Calu3 (cell line): ENCODE measurements around the gene PRR7. TPM values are rescaled to one million over a fixed set of nuclear protein-coding genes. Genes with fewer than 3 reads are reported as not detected.
"Not testable (repeated sequence)": the region's sequence is repeated elsewhere in the genome, so short reads cannot be mapped to it uniquely, and the experiment has no call there.

ENCODE experiments used
- BruUV-seq: library from RNA; stranded (reverse); fragments of 400-500 nt; replicated peaks from 2 replicates; lab custom pipeline; 2021; lab: Mats Ljungman, UMichigan
- CTCF ChIA-PET: fragments of 300-600 bp; sonication (Branson Sonifier 250); formaldehyde crosslinking; loops from one replicate; lab custom pipeline; 2022; ENCODE audit warnings: antibody characterized with exemption; lab: Charles Lee
- DNase-seq: peaks from one replicate; pipeline ENCODE4 v3.0.0; 2022
- H3K27ac Mint-ChIP-seq: one replicate; pipeline ENCODE4 v1.8.0; 2022; ENCODE audit warnings: mixed read lengths; ENCODE audit not compliant: unreplicated experiment
- H3K27me3 Mint-ChIP-seq: one replicate; pipeline ENCODE4 v1.8.0; 2022; ENCODE audit warnings: mixed read lengths; ENCODE audit not compliant: unreplicated experiment
- H3K36me3 Mint-ChIP-seq: one replicate; pipeline ENCODE4 v1.8.0; 2022; ENCODE audit warnings: mild to moderate bottlenecking, moderate library complexity, mixed read lengths; ENCODE audit not compliant: insufficient read depth, unreplicated experiment
- H3K4me1 Mint-ChIP-seq: one replicate; pipeline ENCODE4 v1.8.0; 2022; ENCODE audit warnings: mild to moderate bottlenecking, low read depth, mixed read lengths; ENCODE audit not compliant: unreplicated experiment
- H3K4me3 Mint-ChIP-seq: one replicate; pipeline ENCODE4 v1.8.0; 2022; ENCODE audit warnings: mild to moderate bottlenecking, low read depth, moderate library complexity, mixed read lengths; ENCODE audit not compliant: unreplicated experiment
- H3K9me3 Mint-ChIP-seq: one replicate; pipeline ENCODE4 v1.8.0; 2022; ENCODE audit warnings: low read depth, mixed read lengths; ENCODE audit not compliant: unreplicated experiment
- intact Hi-C: fragments of 100-400 bp; cut with micrococcal nuclease; formaldehyde crosslinking; loops from one replicate; pipeline ENCODE4 v1.10.0; 2022; ENCODE audit not compliant: unreplicated experiment
- total RNA-seq: library from RNA; stranded (reverse); gene quantifications from 2 replicates; pipeline ENCODE4 v1.2.3, GENCODE V29; 2022
- TF ChIP-seq, protein P1 (sequence below): fragments of 200-600 bp; IDR thresholded peaks from one replicate; pipeline ENCODE4 v1.8.0; 2022; ENCODE audit warnings: antibody characterized with exemption; ENCODE audit not compliant: unreplicated experiment

Gene PRR7
- total RNA-seq, 1 experiment from 2014 or later = 25.2 TPM

DNA sequence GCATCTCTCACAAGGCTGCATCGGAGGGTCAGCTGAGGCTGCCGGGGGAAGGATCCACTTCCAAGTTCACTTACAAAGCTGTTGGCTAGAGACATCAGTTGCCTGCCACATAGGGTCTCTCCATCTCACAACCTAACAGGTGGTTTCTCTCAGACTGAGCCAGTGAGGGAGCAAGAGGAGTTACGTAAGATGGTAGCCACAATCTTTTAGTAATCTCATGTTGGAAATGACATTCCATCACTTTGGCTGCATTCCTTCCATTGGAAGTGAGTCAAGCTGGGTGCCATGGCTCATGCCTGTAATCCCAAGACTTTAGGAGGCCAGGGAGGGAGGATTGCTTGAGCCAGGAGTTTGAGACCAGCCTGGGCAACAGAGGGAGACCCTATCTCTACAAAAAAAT is 27.6 kb upstream of the PRR7 start:
- CTCF ChIA-PET = interaction anchor here (0.6 kb wide), 1 partner anchor 30 kb away, joined by 5 read pairs; no protein-coding TSS in a partner anchor
- H3K27ac Mint-ChIP-seq = no peak overlapping the region

DNA sequence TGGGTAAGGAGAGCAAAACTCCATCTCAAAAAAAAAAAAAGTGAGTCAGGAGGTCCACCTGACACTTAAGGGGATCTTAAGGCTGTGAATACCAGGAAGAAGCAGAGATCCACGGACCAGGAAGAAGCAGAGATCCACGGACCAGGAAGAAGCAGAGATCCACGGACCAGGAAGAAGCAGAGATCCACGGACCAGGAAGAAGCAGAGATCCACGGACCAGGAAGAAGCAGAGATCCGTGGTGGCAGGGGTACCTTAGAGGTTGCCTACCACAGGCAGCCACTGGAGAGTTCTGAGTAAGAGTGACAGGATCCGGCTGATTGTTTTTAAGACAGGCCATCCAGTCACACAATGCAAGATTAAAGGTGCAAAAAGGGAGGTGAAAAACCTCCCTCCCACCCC is 26.1 kb upstream of the PRR7 start:
- CTCF ChIA-PET, H3K27ac Mint-ChIP-seq, H3K9me3 Mint-ChIP-seq, H3K27me3 Mint-ChIP-seq, H3K36me3 Mint-ChIP-seq, H3K4me1 Mint-ChIP-seq, intact Hi-C loops, BruUV-seq, DNase-seq, H3K4me3 Mint-ChIP-seq: not testable (repeated sequence)

More for the DNA sequence above, 27.6 kb upstream of the PRR7 start:
- TF ChIP-seq, protein P1, sequence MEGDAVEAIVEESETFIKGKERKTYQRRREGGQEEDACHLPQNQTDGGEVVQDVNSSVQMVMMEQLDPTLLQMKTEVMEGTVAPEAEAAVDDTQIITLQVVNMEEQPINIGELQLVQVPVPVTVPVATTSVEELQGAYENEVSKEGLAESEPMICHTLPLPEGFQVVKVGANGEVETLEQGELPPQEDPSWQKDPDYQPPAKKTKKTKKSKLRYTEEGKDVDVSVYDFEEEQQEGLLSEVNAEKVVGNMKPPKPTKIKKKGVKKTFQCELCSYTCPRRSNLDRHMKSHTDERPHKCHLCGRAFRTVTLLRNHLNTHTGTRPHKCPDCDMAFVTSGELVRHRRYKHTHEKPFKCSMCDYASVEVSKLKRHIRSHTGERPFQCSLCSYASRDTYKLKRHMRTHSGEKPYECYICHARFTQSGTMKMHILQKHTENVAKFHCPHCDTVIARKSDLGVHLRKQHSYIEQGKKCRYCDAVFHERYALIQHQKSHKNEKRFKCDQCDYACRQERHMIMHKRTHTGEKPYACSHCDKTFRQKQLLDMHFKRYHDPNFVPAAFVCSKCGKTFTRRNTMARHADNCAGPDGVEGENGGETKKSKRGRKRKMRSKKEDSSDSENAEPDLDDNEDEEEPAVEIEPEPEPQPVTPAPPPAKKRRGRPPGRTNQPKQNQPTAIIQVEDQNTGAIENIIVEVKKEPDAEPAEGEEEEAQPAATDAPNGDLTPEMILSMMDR = no peak
- no peak for DNase-seq
- no peaks in the 10 kb centered on the region for H3K9me3 Mint-ChIP-seq
- intact Hi-C loops = no loop called here
- no peaks in the 10 kb centered on the region for H3K4me1 Mint-ChIP-seq
- H3K4me3 Mint-ChIP-seq = no peak overlapping the region
- no peaks in the 10 kb centered on the region for H3K27me3 Mint-ChIP-seq
- no peaks in the 10 kb centered on the region for H3K36me3 Mint-ChIP-seq
- no TSS peak for BruUV-seq

DNA sequence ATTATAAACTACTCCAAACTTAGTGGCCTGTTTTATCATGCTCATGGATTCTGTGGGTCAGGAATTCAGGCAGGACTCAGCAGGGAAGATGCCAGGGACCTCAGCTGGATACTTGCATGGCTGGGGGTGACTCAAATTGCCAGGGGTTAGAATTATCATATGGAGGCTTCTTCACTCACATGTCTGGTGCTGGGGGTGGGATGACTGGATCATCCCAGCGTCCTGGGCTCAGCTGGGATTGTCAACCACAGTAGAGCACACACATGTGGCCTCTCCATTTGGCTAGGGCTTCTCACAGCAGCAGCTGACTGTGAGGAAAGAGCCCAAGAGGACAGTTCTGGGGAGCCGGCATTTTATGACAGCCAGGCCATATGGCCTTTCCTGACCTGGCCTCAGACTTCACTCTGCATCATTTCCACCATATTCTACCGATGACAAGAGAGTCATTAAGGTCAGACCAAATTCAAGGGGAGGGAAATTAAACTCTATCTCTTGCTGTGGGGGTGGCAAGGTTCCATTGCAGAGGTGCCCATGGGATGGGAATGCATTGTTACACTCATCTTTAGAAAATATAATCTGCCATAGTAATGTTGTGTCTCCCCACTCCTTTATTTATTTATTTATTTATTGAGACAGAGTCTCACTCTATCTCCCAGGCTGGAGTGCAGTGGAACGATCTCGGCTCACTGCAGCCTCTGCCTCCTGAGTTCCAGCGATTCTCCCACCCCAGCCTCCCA is 25.4 kb upstream of the PRR7 start:
- TF ChIP-seq, protein P1 = no peak
- Mint-ChIP-seq H3K27ac (no peak overlapping the region), H3K27me3 (peaks cover 6% of the 10 kb centered on the region), H3K4me3 (no peak overlapping the region), H3K4me1 (peaks cover 14% of the 10 kb centered on the region), H3K9me3 (no peaks in the 10 kb centered on the region), H3K36me3 (peaks cover 12% of the 10 kb centered on the region)
- no peak for DNase-seq
- intact Hi-C loops = no loop called here
- no TSS peak for BruUV-seq
- CTCF ChIA-PET = no interaction called here

DNA sequence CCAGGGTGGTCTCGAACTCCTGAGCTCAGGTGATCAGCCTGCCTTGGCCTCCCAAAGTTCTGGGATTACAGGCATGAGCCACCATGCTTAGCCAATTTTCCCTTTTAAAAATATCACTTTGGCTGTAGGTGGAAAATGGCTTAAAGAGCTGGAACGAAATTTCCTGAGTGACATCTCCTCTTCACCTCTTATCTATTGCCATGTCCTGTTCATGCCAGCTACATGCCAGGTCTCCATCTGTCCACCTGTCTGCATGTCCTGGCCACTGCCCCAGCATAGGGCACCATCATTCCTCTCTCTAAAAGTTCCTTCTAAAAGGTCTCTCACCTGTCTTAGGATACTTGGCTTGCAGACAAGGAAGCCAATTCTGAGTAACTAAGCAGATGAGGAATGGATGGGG is 22.9 kb upstream of the PRR7 start:
- Mint-ChIP-seq H3K36me3 (peaks cover 36% of the 10 kb centered on the region), H3K9me3 (no peaks in the 10 kb centered on the region), H3K4me3 (no peak overlapping the region), H3K27ac (no peak overlapping the region), H3K27me3 (peaks cover 12% of the 10 kb centered on the region), H3K4me1 (peaks cover 22% of the 10 kb centered on the region)
- intact Hi-C loops = no loop called here
- no peak for DNase-seq
- no TSS peak for BruUV-seq
- CTCF ChIA-PET = interaction anchor here (1.5 kb wide), 2 partner anchors 19 to 21 kb away, joined by 4 to 5 read pairs; no protein-coding TSS in a partner anchor
- TF ChIP-seq, protein P1 = no peak
